Endothelial cell of hepatic sinusoid (primary cell): ENCODE data around the gene OTOA.
"Not testable (repeated sequence)": the region's sequence is repeated elsewhere in the genome, so short reads cannot be mapped to it uniquely, and the experiment has no call there.

ENCODE experiments used
- in situ Hi-C: cut with HindIII; loops from 2 replicates; pipeline ENCODE4 v1.10.0; 2017; ENCODE audit warnings: low sequenced_read_pairs

The OTOA gene

DNA sequence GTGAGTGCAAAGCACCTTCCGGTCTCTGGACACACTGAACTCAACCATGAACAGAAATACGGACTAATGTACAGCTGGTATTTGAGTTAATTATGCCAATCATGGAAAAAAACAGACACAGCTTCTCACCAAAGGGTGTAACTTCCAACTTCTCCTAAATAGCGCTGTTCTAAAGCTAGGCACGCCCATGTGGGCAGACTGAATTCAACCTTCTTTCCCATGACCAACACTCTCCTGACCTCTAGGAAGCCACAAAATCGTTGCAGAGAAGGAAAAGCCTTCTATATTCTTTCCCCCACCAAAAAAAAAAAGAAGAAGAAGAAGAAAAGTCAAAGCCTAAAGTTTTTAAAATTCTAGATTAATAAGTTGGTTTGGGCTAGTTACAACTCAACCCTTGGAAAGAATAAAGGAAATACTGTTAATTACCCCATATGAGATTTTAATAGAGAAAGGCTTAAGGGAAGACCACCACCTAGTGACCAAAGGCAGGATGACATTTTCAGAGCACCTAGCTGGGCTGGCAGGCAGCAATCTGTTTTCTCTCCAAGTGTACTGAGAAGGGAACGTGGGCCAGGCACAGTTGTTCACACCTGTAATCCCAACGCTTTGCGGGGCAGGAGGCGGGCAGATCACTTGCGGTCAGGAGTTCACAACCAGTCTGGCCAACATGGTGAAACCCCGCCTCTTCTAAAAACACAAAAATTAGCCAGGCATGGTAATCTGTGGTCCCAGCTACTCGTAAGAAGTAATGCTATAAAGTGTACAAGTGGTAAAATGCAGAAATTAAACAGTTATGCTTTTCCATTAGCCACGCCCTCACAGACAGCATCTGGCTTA lies 138.0 kb downstream of the OTOA start:
- in situ Hi-C loops, result not testable (repeated sequence)

DNA sequence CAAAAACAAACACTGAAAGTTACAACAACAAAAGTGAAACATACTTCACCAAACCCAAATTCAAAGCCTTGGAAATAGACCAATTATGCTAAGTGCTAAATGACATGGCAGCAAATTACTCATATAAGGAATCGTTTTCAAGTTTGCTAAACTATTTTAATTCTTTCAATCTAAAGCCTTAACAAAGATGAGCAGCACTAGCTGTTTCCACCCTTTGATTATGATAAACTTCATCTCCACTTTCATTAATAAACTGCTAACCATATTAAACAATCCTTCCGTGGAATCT lies 138.6 kb downstream of the OTOA start:
- in situ Hi-C loops, result not testable (repeated sequence)
